ENCODE results near the gene SARNP.

SARNP gene

DNA sequence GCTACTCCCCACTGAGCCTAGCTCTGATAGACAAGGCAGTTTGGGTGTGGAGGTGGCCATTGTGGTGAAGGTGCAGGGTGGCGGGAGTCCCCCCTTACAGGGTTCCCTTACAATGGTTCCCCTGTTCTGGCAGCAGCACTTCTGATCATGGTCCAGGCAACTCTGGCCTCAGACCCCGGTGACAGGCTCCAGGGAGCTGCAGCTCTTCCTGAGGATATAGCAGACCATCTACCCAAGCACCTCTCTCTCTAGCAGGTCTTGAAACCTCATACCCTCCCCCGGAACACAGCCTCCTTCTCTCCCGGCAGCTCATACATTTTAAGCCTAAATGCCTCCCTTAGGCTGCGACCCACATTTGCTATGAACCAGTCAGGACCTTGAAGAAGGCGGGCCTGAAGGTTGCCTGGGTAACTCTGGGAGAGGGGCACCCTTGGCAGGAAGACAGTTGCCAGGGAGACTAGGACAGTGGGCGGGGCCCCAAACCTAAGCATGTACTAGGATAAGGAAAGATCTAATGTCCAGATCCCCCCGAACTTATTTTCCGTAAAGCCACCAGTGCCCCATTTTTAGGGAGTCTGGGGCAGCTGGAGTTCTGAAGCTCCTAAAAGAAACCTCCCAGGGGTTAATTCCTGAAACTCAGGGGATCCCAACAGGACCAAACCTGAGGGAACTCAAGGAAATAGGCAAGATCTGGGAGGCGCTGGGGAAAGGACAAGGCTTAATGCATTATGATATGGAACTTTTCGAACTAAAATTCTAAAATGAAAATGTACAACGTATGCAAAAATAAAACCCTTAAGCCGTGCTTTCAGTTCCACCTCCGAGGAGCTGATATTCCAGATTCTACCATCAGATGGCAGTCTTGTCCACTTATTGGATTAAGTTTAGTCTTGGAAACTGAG, 79.2 kb downstream of the SARNP start:
- TF ChIP-seq, protein P1, sequence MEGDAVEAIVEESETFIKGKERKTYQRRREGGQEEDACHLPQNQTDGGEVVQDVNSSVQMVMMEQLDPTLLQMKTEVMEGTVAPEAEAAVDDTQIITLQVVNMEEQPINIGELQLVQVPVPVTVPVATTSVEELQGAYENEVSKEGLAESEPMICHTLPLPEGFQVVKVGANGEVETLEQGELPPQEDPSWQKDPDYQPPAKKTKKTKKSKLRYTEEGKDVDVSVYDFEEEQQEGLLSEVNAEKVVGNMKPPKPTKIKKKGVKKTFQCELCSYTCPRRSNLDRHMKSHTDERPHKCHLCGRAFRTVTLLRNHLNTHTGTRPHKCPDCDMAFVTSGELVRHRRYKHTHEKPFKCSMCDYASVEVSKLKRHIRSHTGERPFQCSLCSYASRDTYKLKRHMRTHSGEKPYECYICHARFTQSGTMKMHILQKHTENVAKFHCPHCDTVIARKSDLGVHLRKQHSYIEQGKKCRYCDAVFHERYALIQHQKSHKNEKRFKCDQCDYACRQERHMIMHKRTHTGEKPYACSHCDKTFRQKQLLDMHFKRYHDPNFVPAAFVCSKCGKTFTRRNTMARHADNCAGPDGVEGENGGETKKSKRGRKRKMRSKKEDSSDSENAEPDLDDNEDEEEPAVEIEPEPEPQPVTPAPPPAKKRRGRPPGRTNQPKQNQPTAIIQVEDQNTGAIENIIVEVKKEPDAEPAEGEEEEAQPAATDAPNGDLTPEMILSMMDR (IDR thresholded peaks at IDR 0.05) = peak; percentile 88
- Histone ChIP-seq H3K4me3 (ENCODE audit: low read depth in 1 of 2, low read length in 1 of 2) (peak overlapping the region; percentile 53 to 60), H3K4me1 (ENCODE audit: control insufficient read depth in 1 of 2, insufficient read depth in 1 of 2, low read depth in 1 of 2, low read length in 1 of 2) (peaks cover 15 to 16% of the 10 kb centered on the region in 2 experiments), H3K9me3 (no peaks in the 10 kb centered on the region), H3K36me3 (no peaks in the 10 kb centered on the region), H3K27ac (peak overlapping the region; percentile 57), H3K27me3 (peaks cover 27% of the 10 kb centered on the region)

DNA sequence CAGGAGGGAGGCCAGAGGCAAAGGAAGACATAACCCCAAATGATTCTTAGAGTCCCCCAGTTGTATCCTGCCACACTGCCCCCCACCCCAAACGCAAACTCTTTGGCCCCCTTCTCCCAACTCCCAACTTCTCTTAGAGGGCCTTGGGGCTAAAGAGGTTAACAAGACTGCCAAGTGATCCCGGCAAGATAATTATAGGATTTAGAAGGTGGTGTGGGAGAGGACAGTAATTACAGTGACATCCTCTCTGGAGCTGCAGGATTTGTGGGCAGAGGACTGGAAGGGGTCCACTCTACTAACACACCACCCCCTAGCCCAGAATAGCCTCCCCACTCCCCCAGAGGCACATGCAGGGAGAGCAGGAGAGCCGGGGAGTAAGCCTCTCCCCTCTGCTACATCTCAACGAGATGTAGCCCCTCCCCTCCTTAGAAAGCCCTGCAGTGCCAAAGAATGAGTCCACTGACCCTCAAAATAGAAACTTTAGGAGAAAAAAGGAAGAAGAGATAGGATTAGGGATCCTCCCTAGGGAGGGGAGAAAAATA, 79.9 kb downstream of the SARNP start:
- Histone ChIP-seq H3K27ac (no peak overlapping the region), H3K36me3 (no peaks in the 10 kb centered on the region), H3K9me3 (no peaks in the 10 kb centered on the region), H3K27me3 (peaks cover 20% of the 10 kb centered on the region), H3K4me1 (ENCODE audit: control insufficient read depth in 1 of 2, insufficient read depth in 1 of 2, low read depth in 1 of 2, low read length in 1 of 2) (peaks cover 12 to 13% of the 10 kb centered on the region in 2 experiments), H3K4me3 (ENCODE audit: low read depth in 1 of 2, low read length in 1 of 2) (no peak overlapping the region)
- TF ChIP-seq, protein P1 (IDR thresholded peaks at IDR 0.05) = no peak

DNA sequence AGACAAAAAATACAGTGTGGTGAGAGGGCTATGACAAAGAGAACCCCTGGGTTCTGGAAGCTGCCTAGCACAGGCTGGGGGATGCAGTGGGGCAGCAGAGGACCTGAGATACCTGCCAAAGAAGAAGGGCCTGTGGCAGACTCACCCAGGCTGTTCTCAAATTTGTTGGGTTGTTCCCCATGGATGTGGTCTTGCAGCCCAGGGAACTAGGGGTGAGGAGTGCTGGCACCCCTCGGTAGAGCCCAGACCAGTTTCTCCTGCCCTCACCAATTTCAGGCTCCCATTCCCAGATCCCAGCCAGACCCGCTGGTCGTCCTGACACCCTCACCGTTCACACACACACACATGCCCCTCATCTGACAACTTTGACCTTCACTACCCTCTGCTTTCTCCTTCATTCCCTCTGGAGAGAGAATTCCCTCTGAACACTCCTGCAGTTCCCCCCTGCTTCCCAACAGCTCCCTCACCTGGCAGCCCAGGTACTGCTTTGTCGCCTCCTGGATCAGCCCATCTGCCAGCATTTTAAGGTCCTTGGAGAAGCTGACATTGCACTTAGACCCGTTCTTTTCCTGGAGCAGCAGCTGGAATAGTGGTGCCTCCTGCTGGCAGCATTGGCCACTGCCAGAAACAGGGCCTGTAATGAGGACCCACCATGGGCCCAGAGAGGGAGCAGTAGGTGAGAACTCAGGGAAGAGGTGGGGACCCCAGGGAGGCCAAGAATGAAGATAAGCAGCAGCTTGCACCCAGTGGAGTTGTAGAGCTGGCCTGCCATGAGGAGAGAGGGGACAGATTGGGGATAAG, 80.5 kb downstream of the SARNP start:
- Histone ChIP-seq H3K4me1 (ENCODE audit: control insufficient read depth in 1 of 2, insufficient read depth in 1 of 2, low read depth in 1 of 2, low read length in 1 of 2) (peaks cover 10 to 11% of the 10 kb centered on the region in 2 experiments), H3K4me3 (ENCODE audit: low read depth in 1 of 2, low read length in 1 of 2) (no peak overlapping the region), H3K27ac (no peak overlapping the region), H3K9me3 (no peaks in the 10 kb centered on the region), H3K27me3 (peaks cover 13% of the 10 kb centered on the region), H3K36me3 (no peaks in the 10 kb centered on the region)
- TF ChIP-seq, protein P1 (IDR thresholded peaks at IDR 0.05) = peak; percentile 44

DNA sequence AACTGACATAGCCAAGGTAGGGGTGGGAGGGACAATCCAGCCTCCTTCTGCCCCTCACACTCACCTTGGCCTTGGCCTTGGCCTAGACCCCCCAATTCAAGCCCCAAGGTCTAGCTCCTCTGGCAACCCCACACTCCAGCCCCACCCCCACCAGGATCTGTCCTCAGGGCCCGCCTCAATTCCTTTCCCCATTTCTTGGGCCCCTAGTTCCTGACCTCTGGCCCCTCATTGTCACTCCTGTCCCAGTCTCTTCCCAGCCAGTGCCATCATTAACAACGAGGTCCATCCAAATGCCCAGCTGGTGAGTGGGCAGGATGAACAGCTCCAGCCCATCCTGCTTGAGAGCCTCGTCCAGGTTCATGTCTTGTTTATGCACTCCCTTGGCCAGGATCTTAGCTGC, 81.4 kb downstream of the SARNP start:
- Histone ChIP-seq H3K9me3 (no peaks in the 10 kb centered on the region), H3K4me1 (ENCODE audit: control insufficient read depth in 1 of 2, insufficient read depth in 1 of 2, low read depth in 1 of 2, low read length in 1 of 2) (peaks cover 10 to 11% of the 10 kb centered on the region in 2 experiments), H3K27ac (no peak overlapping the region), H3K36me3 (no peaks in the 10 kb centered on the region), H3K4me3 (ENCODE audit: low read depth in 1 of 2, low read length in 1 of 2) (no peak overlapping the region), H3K27me3 (peaks cover 4% of the 10 kb centered on the region)
- TF ChIP-seq, protein P1 (IDR thresholded peaks at IDR 0.05) = no peak

DNA sequence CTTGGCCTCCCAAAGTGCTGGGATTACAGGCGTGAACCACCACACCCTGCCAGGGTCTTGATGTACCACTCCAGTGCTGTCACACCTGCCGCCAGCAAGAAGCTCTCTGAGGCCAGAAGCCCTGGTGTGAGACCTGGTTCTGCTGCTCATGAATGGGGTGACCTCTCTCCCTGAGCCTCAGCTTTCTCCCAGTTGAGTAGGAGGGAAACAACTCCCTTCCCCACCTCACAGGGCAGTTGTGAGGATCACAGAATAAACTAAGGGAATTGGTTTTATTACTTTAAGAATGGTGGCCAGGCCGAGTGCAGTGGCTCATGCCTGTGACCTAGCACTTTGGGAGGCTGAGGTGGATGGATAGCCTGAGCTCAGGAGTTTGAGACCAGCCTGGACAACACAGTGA, 82.9 kb downstream of the SARNP start:
- Histone ChIP-seq H3K9me3 (no peaks in the 10 kb centered on the region), H3K36me3 (no peaks in the 10 kb centered on the region), H3K4me3 (ENCODE audit: low read depth in 1 of 2, low read length in 1 of 2) (no peak overlapping the region), H3K27me3 (no peaks in the 10 kb centered on the region), H3K27ac (no peak overlapping the region), H3K4me1 (ENCODE audit: control insufficient read depth in 1 of 2, insufficient read depth in 1 of 2, low read depth in 1 of 2, low read length in 1 of 2) (peaks cover 19 to 21% of the 10 kb centered on the region in 2 experiments)
- TF ChIP-seq, protein P1 (IDR thresholded peaks at IDR 0.05) = no peak

Data from neutrophil (primary cell).